ENCODE results near the gene PLEKHG2.

The PLEKHG2 gene

DNA sequence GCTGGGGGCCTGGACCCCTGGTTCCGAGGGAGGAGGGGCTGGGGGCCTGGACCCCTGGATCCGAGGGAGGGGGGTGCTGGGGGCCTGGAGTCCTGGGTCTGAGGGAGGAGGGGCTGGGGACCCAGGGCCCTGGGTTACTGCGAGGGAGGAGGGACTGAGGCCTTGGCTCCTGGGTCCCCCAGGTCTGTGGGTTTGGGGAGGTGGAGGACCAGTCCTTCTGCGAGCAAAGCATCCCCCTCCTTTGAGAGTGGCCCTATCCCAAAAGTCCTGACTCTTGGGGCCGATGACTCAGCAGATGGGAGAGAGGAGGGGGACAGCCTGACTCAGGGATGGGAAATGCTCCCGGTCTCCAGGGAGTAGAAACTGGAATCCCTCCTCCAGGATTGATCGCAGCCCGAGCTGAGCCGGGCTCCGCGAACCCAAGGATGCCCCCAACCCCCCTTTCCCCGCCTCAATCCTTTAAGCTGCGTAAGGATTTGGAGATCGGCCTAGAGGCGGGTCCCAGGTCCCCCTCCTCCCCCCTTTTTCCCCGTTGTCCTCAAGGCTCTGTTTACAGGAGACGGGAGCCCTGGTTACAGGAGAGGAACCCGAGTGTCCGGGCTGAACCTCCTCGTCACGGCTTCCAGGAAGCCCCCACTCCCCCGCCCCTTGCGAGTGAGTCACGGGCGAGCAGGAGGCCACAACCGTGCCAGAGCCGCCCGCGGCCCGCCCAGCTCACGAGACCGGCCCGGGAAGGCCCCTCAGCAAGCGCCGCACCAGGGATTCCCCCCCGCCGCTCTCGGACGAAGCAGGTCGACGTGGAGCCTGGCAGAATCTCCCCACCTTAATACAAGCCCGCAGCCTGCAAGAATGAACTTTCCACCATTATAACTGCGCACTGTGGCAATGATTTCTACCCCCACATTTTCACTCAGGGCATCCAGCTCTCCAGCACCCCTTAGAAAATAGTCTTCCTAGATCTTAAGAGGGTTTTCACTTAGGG lies 8.8 kb upstream of the PLEKHG2 start:
- peaks cover 12% of the 10 kb centered on the region for H3K36me3 ChIP-seq (ENCODE audit: control insufficient read depth, insufficient read depth, low read length)
- TF ChIP-seq, protein P1, sequence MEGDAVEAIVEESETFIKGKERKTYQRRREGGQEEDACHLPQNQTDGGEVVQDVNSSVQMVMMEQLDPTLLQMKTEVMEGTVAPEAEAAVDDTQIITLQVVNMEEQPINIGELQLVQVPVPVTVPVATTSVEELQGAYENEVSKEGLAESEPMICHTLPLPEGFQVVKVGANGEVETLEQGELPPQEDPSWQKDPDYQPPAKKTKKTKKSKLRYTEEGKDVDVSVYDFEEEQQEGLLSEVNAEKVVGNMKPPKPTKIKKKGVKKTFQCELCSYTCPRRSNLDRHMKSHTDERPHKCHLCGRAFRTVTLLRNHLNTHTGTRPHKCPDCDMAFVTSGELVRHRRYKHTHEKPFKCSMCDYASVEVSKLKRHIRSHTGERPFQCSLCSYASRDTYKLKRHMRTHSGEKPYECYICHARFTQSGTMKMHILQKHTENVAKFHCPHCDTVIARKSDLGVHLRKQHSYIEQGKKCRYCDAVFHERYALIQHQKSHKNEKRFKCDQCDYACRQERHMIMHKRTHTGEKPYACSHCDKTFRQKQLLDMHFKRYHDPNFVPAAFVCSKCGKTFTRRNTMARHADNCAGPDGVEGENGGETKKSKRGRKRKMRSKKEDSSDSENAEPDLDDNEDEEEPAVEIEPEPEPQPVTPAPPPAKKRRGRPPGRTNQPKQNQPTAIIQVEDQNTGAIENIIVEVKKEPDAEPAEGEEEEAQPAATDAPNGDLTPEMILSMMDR (IDR thresholded peaks at IDR 0.05; ENCODE audit: insufficient read depth, low read length, poor library complexity, severe bottlenecking) = no peak
- peak overlapping the region; percentile 63 for H3K4me3 ChIP-seq (replicated peaks; ENCODE audit: low read depth, low read length)
- peak; percentile 92 for DNase-seq (ENCODE audit: extremely low read depth, insufficient read length)
- no peaks in the 10 kb centered on the region for H3K27me3 ChIP-seq (replicated peaks; ENCODE audit: control insufficient read depth, insufficient read depth, low read length)

DNA sequence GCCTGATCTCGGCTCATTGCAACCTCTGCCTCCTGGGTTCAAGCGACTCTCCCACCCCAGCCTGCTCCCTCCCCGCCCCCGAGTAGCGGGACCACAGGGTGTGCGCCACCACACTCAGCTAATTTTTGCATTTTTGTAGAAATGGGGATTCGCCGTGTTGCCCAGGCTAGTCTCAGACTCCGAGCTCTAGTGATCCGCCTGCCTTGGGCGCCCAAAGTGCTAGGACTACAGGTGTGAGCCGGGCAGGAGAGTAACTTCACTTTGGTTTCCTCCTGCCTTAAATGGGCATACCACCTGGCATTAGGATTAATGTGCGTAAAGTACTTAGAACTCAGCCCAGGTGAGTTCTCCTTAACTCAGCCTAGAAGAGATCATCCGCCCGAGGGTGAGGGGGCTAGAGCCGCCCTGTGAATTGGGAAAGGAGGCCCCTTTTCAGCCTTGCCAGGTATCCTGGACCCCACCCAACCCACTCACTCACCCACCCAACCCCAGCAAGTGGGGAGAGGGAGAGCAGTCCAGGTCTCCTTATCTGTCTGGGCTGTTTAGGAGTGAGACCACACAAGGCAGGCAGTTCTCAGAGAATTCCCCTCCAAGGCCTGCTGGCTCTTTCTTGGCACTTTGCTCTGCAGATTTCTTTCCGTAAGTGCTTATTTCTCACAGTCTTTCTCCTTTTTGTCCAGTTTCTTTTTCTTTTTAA lies 7.1 kb upstream of the PLEKHG2 start:
- Histone ChIP-seq H3K4me3 (replicated peaks; ENCODE audit: low read depth, low read length) (peak overlapping the region; percentile 91), H3K27me3 (replicated peaks; ENCODE audit: control insufficient read depth, insufficient read depth, low read length) (no peaks in the 10 kb centered on the region), H3K36me3 (ENCODE audit: control insufficient read depth, insufficient read depth, low read length) (peaks cover 12% of the 10 kb centered on the region)
- TF ChIP-seq, protein P1 (IDR thresholded peaks at IDR 0.05; ENCODE audit: insufficient read depth, low read length, poor library complexity, severe bottlenecking) = no peak
- DNase-seq (ENCODE audit: extremely low read depth, insufficient read length) = no peak

DNA sequence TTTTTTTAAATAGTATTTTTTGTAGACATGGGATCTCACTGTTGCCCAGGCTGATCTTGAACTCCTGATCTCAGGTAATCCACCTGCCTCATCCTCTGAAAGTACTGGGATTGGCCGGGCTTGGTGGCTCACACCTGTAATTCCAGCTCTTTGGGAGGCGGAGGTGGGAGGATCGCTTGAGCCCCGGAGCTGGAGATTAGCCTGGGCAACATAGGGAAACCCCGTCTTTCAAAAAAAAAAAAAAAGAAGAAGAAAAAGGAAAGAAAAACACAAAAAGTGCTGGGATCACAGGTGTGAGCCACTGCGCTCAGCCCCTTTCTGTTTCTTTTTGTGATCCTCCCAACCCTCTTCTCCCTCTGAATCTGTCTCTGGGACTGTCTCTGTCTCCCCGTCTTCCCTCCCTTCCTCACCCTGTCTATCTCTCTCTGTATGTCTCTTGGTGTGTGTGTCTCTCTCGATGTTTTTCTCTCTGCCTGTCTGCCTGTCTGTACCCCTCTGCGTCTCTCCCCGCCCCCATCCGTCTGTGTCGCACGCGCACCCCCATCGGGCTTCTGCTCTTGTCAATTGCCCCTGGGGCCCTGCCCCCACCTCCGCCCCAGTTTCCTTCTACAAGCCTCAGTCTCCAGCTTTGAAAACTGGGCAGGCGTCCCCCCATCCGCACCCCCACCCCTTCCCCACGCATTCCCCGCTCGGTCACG lies 6.4 kb upstream of the PLEKHG2 start:
- no peaks in the 10 kb centered on the region for H3K27me3 ChIP-seq (replicated peaks; ENCODE audit: control insufficient read depth, insufficient read depth, low read length)
- DNase-seq (ENCODE audit: extremely low read depth, insufficient read length) = no peak
- H3K4me3 ChIP-seq (replicated peaks; ENCODE audit: low read depth, low read length) = peak overlapping the region; percentile 91
- peaks cover 12% of the 10 kb centered on the region for H3K36me3 ChIP-seq (ENCODE audit: control insufficient read depth, insufficient read depth, low read length)
- TF ChIP-seq, protein P1 (IDR thresholded peaks at IDR 0.05; ENCODE audit: insufficient read depth, low read length, poor library complexity, severe bottlenecking) = no peak

DNA sequence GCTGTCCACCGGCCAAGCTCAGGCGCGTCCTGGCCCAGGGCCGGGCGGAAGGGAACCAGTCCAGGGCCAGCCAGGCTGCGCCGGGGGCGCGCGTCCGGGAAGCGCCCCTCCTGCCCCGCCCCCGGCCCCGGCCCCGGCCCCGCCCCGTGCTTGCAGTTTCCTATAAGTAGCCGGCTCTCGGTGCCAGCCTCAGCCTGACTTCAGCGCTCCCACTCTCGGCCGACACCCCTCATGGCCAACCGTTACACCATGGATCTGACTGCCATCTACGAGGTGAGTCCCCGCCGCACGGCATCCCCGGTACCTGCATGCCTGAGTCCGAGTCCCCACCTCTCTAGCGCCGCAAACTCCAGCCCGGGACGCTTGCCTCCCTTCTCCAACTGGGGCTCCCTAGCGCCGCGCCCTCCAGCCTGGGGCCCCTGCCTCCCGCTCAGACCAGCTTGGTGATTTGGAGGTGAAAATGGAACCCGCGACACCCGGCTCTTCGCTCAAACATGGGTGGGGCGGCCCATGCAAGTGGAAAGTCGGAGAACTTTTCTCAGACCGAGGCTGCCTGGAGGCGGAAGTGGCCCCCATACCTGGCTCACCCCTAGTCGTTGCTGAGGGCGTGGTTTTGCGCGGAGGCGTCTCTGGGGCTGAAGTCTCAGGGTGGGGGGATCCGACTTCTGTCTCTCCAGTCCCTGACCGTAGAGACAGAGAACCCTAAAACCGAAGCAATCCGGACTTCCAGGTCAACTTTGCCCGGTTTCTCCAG lies 5.6 kb upstream of the PLEKHG2 start, which contains the start of gene ZFP36:
Gene ZFP36, plus strand, starts transcription at position 192 of the 754 bp plus-strand sequence. Its CDS starts 58 bp downstream, at position 250.
- Histone ChIP-seq H3K4me3 (replicated peaks; ENCODE audit: low read depth, low read length) (peak within 1 kb of the TSS; percentile 91), H3K36me3 (ENCODE audit: control insufficient read depth, insufficient read depth, low read length) (peaks cover 12% of the 10 kb centered on the region), H3K27me3 (replicated peaks; ENCODE audit: control insufficient read depth, insufficient read depth, low read length) (no peaks in the 10 kb centered on the region)
- DNase-seq (ENCODE audit: extremely low read depth, insufficient read length) = peak; percentile 85
- TF ChIP-seq, protein P1 (IDR thresholded peaks at IDR 0.05; ENCODE audit: insufficient read depth, low read length, poor library complexity, severe bottlenecking) = no peak

DNA sequence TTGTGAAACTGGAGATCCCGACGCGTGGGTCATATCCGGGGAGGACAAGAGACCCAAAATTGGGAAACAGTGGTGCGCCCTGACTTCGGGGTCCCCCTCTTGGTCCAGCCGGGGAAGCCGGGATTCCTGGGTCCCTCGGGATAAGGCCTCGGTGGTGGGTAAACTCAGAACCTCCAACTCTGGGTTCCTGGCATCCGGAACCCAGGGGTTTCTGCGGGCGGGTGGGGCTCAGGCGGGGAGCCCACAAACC lies 5.1 kb upstream of the PLEKHG2 start:
- Histone ChIP-seq H3K36me3 (ENCODE audit: control insufficient read depth, insufficient read depth, low read length) (peaks cover 12% of the 10 kb centered on the region), H3K27me3 (replicated peaks; ENCODE audit: control insufficient read depth, insufficient read depth, low read length) (no peaks in the 10 kb centered on the region), H3K4me3 (replicated peaks; ENCODE audit: low read depth, low read length) (peak overlapping the region; percentile 91)
- TF ChIP-seq, protein P1 (IDR thresholded peaks at IDR 0.05; ENCODE audit: insufficient read depth, low read length, poor library complexity, severe bottlenecking) = no peak
- DNase-seq (ENCODE audit: extremely low read depth, insufficient read length) = no peak
